K562 (cell line): ENCODE results near the gene TUFM. TPM values are rescaled to one million over a fixed set of nuclear protein-coding genes. Genes with fewer than 3 reads are reported as not detected.

Source experiments
- CCNT2 ChIP-seq: IDR thresholded peaks from 2 replicates; pipeline ENCODE4 v1.6.1; 2011; ENCODE audit warnings: borderline replicate concordance, low read depth, mild to moderate bottlenecking, moderate library complexity, mixed read lengths, low read length; ENCODE audit not compliant: insufficient read length; ENCODE audit errors: extremely low read depth
- FIP1L1 ChIP-seq: fragments of 200-400 bp; formaldehyde crosslinking; IDR thresholded peaks from 2 replicates; pipeline ENCODE4 v1.6.1; 2018; ENCODE audit warnings: mild to moderate bottlenecking, low read depth, low read length; ENCODE audit not compliant: poor library complexity, severe bottlenecking
- KHSRP ChIP-seq: fragments of 450-650 bp; IDR thresholded peaks from 2 replicates; pipeline ENCODE4 v1.6.1; 2017
- KLF6 ChIP-seq: fragments of 250-450 bp; sonication (Bioruptor Pico); IDR thresholded peaks from 2 replicates; pipeline ENCODE4 v1.4.0; 2020; ENCODE audit warnings: mild to moderate bottlenecking, moderate library complexity, borderline replicate concordance
- L3MBTL2 ChIP-seq: fragments of 450-650 bp; IDR thresholded peaks from 2 replicates; pipeline ENCODE4 v1.6.1; 2016; ENCODE audit warnings: mild to moderate bottlenecking, moderate library complexity
- NR2C2 ChIP-seq, 2 experiments: fragments of 200-800 bp in 1 of 2; sonication (Bioruptor generic) in 1 of 2; sonication (generic) in 1 of 2; formaldehyde crosslinking in 1 of 2; IDR thresholded peaks; 2 replicates each; pipeline versions ENCODE4 v1.6.1 to v1.8.0; 2016 to 2022; ENCODE audit warnings: mild to moderate bottlenecking in 1 of 2, missing compliant biosample characterization in 1 of 2, missing genetic modification characterization in 1 of 2, missing genetic modification reagents in 1 of 2
- PCBP1 ChIP-seq: fragments of 200-400 bp; formaldehyde crosslinking; IDR thresholded peaks from 2 replicates; pipeline ENCODE4 v1.6.1; 2018; ENCODE audit warnings: mild to moderate bottlenecking, low read depth, low read length; ENCODE audit not compliant: poor library complexity, severe bottlenecking
- POLR2B ChIP-seq: fragments of 450-650 bp; IDR thresholded peaks from 2 replicates; pipeline ENCODE4 v1.6.1; 2018; ENCODE audit warnings: low read depth; ENCODE audit not compliant: partially characterized antibody
- PRMT5 ChIP-seq: sonication (generic); formaldehyde crosslinking; IDR thresholded peaks from 2 replicates; pipeline ENCODE4 v1.5.0; 2020; ENCODE audit warnings: missing genetic modification reagents
- RAD21 ChIP-seq, 2 experiments: fragments of 250-450 bp in 1 of 2; fragments of 450-650 bp in 1 of 2; sonication (Bioruptor Pico) in 1 of 2; formaldehyde crosslinking in 1 of 2; IDR thresholded peaks in 1 of 2; conservative IDR thresholded peaks in 1 of 2; 2 replicates each; pipeline versions ENCODE4 v1.4.0 to v1.8.0; 2020 to 2022; ENCODE audit warnings: mild to moderate bottlenecking in 2 of 2, moderate library complexity in 1 of 2
- RBM14 ChIP-seq: fragments of 200-400 bp; formaldehyde crosslinking; IDR thresholded peaks from 2 replicates; pipeline ENCODE4 v1.6.1; 2018; ENCODE audit warnings: low read depth, mild to moderate bottlenecking, low read length, moderate library complexity, borderline replicate concordance; ENCODE audit not compliant: insufficient read depth
- TAF7 ChIP-seq: fragments of 450-650 bp; IDR thresholded peaks from 2 replicates; pipeline ENCODE4 v1.6.1; 2016; ENCODE audit warnings: missing genetic modification characterization, missing compliant biosample characterization
- TAL1 ChIP-seq: fragments of 450-650 bp; IDR thresholded peaks from 2 replicates; pipeline ENCODE4 v1.6.1; 2016; ENCODE audit warnings: mild to moderate bottlenecking
- TEAD2 ChIP-seq: fragments of 450-650 bp; IDR thresholded peaks from 2 replicates; pipeline ENCODE4 v1.6.1; 2016; ENCODE audit warnings: missing genetic modification characterization, control low read depth, missing compliant biosample characterization
- TEAD4 ChIP-seq, 2 experiments: sonication (generic) in 1 of 2; formaldehyde crosslinking in 1 of 2; IDR thresholded peaks; 2 replicates each; pipeline versions ENCODE4 v1.6.1 to v1.8.0; 2012 to 2022; ENCODE audit warnings: borderline replicate concordance in 1 of 2, inconsistent platforms in 1 of 2, low read length in 1 of 2, mild to moderate bottlenecking in 1 of 2, missing genetic modification reagents in 1 of 2
- TSHZ1 ChIP-seq: fragments of 250-450 bp; sonication (Bioruptor Pico); IDR thresholded peaks from 2 replicates; pipeline ENCODE4 v1.4.0; 2020; ENCODE audit warnings: mild to moderate bottlenecking, moderate library complexity
- ZNF280B ChIP-seq: fragments of 250-450 bp; sonication (Bioruptor Pico); IDR thresholded peaks from 2 replicates; pipeline ENCODE4 v1.5.1; 2021; ENCODE audit warnings: mild to moderate bottlenecking
- ZNF766 ChIP-seq: fragments of 200-800 bp; sonication (Bioruptor generic); conservative IDR thresholded peaks from 2 replicates; pipeline ENCODE4 v1.6.1; 2016; ENCODE audit warnings: missing genetic modification characterization, missing compliant biosample characterization
- polyA plus RNA-seq, 8 experiments: library from polyadenylated mRNA; depleted of rRNA in 4 of 8; stranded (reverse) in 5 of 8; unstranded in 3 of 8; fragments of >200 nt; fragmentation: Nextera tagmentation in 2 of 8; fragmentation: Illumina TruSeq in 1 of 8; extraction: Ambion mirVana in 2 of 8; extraction: Trizol in 1 of 8; gene quantifications; 2 replicates each; pipeline versions ENCODE4 v1.2.1 to v1.2.3, GENCODE V29; 2011 to 2014; ENCODE audit warnings: inconsistent platforms in 1 of 8, missing spikeins in 1 of 8
- total RNA-seq, 7 experiments: library from RNA; depleted of rRNA in 6 of 7; stranded (reverse); fragments of >200 nt in 6 of 7; fragmentation: Illumina TruSeq in 2 of 7; extraction: Trizol in 2 of 7; gene quantifications; 2 replicates each; pipeline versions ENCODE4 v1.2.1 to v1.2.3, GENCODE V29; 2011 to 2021; ENCODE audit warnings: low replicate concordance in 1 of 7
- TF ChIP-seq, protein P1 (sequence below): sonication (generic); formaldehyde crosslinking; IDR thresholded peaks from 2 replicates; pipeline ENCODE4 v1.8.0; 2022; ENCODE audit warnings: missing genetic modification reagents, mild to moderate bottlenecking, moderate library complexity, borderline replicate concordance

The TUFM gene
- total and polyA plus RNA-seq, 9 of the 15 experiments (the other 6 are each of a cell fraction or from before 2014, with no cell fraction given): 34.1 to 434 (median 256) TPM

- TF ChIP-seq FIP1L1 (peak; percentile 48), TEAD4 (IDR thresholded peaks at IDR 0.05; ENCODE audit: low read length) (0 out of 2 replicates have a peak, but pooled peaks have one; percentile 13), TEAD4 (CRISPR knock-in tag; IDR thresholded peaks at IDR 0.05; ENCODE audit: borderline replicate concordance) (peak; percentile 86), NR2C2 (CRISPR knock-in tag; IDR thresholded peaks at IDR 0.05) (peak; percentile 46; the same call in 1 of the 2 replicates), NR2C2 (tag; IDR thresholded peaks at IDR 0.05) (no peak), TAL1 (no peak), ZNF280B (CRISPR knock-in tag) (no peak), TAF7 (0 out of 2 replicates have a peak, but pooled peaks have one; percentile 5), TEAD2 (tag) (no peak), KHSRP (no peak), RBM14 (no peak), L3MBTL2 (peak; percentile 100), PRMT5 (0 out of 2 replicates have a peak, but pooled peaks have one; percentile 30), TSHZ1 (CRISPR knock-in tag) (no peak), PCBP1 (no peak), KLF6 (CRISPR knock-in tag) (no peak), RAD21 (CRISPR knock-in tag; conservative IDR thresholded peaks at IDR 0.05 in 1 of 2, IDR thresholded peaks at IDR 0.05 in 1 of 2) (no peak), POLR2B (no peak), ZNF766 (CRISPR knock-in tag) (0 out of 2 replicates have a peak, but pooled peaks have one; percentile 18), CCNT2 (peak; percentile 59)
- TF ChIP-seq, protein P1, sequence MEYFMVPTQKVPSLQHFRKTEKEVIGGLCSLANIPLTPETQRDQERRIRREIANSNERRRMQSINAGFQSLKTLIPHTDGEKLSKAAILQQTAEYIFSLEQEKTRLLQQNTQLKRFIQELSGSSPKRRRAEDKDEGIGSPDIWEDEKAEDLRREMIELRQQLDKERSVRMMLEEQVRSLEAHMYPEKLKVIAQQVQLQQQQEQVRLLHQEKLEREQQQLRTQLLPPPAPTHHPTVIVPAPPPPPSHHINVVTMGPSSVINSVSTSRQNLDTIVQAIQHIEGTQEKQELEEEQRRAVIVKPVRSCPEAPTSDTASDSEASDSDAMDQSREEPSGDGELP (CRISPR knock-in tag): peak; percentile 92
Measured at GRCh38 chr16:28879841-28880588, 33.9 kb upstream of the TUFM start (continued).
